ENCODE results near the gene CTNNA3. TPM values are rescaled to one million over a fixed set of nuclear protein-coding genes. Genes with fewer than 3 reads are reported as not detected.

The CTNNA3 gene
- total RNA-seq, 1 donor from 2014 or later, result 159 TPM

DNA sequence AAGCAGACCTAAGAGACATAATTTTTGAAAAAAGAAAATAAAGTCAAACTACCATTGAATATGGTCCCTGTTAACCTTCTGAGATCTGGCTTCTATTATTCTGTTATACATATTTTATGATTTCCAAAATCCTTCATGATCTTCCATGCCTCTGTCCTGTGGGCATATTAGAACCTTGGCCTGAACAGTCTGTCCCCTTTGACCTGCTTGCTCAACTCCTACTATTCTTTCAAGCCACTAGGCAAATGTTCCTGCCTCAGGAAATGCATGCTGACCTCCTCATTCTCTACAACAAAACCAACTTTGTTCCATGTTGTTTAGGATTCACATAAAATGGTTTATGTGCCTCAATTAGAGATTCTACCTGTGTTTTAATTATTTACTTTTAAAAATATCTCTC lies 1315.0 kb downstream of the CTNNA3 start:
- H3K4me1 ChIP-seq, result no peaks in the 10 kb centered on the region
- H3K27me3 ChIP-seq (ENCODE audit: low read depth), result no peaks in the 10 kb centered on the region
- H3K9me3 ChIP-seq (replicated peaks), result no peaks in the 10 kb centered on the region
- TF ChIP-seq, protein P1, sequence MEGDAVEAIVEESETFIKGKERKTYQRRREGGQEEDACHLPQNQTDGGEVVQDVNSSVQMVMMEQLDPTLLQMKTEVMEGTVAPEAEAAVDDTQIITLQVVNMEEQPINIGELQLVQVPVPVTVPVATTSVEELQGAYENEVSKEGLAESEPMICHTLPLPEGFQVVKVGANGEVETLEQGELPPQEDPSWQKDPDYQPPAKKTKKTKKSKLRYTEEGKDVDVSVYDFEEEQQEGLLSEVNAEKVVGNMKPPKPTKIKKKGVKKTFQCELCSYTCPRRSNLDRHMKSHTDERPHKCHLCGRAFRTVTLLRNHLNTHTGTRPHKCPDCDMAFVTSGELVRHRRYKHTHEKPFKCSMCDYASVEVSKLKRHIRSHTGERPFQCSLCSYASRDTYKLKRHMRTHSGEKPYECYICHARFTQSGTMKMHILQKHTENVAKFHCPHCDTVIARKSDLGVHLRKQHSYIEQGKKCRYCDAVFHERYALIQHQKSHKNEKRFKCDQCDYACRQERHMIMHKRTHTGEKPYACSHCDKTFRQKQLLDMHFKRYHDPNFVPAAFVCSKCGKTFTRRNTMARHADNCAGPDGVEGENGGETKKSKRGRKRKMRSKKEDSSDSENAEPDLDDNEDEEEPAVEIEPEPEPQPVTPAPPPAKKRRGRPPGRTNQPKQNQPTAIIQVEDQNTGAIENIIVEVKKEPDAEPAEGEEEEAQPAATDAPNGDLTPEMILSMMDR (IDR thresholded peaks at IDR 0.05; ENCODE audit: borderline replicate concordance), result no peak
- no peak overlapping the region for H3K27ac ChIP-seq (replicated peaks)
- no peak overlapping the region for H3K4me3 ChIP-seq
- DNase-seq, result no peak
- H3K36me3 ChIP-seq, result no peaks in the 10 kb centered on the region
- intact Hi-C loops (cut with micrococcal nuclease), result no loop called here

DNA sequence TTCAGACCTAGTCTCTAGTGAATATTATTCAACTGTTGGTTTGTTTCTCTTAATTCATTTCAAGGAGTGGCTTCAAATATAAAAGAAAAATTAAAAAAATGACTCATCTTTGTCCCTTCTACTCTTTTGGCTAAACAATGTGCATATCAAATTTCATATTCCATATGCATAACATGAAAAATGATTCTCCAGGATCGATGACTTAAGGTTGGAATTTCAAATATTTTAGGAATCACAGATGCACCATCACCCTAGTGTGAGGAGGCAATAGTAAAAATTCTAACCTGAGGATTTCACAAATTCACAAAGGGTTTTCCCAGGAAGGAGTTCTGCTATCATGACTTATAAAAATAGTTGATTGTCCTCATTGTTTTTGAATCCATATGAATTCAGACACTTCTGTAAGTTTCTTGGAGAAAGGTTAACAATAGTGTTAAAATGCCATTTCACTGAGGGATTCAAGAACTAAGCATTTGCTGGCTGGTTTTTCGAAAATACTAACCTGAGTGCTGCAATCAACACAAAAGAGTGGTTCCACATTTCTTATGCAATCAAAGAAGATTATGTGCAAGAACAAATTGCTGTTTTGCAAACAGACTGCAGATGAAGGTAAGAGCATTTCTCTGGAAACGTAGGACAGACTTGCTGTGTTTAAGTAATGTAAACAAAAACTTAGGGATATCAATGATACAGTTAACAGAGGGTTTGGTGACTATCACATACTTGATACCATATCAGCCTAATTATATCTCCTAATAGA lies 1317.7 kb downstream of the CTNNA3 start:
- TF ChIP-seq, protein P1 (IDR thresholded peaks at IDR 0.05; ENCODE audit: borderline replicate concordance), result no peak
- H3K4me1 ChIP-seq, result no peaks in the 10 kb centered on the region
- intact Hi-C loops (cut with micrococcal nuclease), result no loop called here

DNA sequence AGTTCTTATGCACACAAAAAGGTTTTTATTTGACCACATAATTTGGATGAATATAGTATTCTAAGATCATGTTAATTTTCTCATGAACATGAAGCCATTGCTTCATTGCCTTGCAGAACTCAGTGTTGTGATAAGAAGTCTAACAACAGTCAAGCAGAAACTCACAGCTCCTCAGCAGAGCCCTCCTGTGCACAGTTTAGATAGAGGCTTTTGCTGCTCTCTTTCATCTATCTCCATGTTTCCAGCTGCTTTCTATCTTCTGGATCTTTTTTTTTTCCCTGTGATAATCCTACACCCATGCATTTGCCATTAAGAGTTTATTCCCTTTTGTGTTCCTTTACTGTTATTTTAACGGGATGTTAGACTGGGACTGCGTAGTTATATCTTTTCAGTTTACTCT lies 1327.8 kb downstream of the CTNNA3 start:
- TF ChIP-seq, protein P1 (IDR thresholded peaks at IDR 0.05; ENCODE audit: borderline replicate concordance), result no peak
- intact Hi-C loops (cut with micrococcal nuclease), result no loop called here

More for the DNA sequence above, 1317.7 kb downstream of the CTNNA3 start:
- Histone ChIP-seq H3K9me3 (replicated peaks) (no peaks in the 10 kb centered on the region), H3K36me3 (no peaks in the 10 kb centered on the region), H3K27ac (replicated peaks) (no peak overlapping the region), H3K27me3 (ENCODE audit: low read depth) (no peaks in the 10 kb centered on the region), H3K4me3 (no peak overlapping the region)
- no peak for DNase-seq

DNA sequence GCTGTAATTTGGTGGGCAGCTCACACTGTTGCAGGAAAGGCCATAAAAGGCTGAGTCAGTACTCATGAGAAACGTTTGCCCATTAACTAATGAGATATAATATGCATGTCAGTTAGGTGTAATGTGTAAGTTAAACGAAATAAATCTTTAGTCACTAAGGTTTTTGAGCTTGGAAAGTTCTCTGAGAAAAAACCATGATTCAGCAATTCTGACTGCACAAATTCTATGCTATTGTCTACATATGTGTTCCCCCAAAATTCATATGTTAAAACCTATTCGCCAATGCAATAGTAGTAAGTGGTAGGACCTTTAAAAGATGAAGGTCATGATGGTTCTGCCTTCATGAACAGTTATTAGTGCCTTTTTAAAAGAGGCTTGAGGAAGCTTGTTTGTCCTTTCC lies 1329.8 kb downstream of the CTNNA3 start:
- TF ChIP-seq, protein P1 (IDR thresholded peaks at IDR 0.05; ENCODE audit: borderline replicate concordance), result no peak
- Histone ChIP-seq H3K27ac (replicated peaks) (no peak overlapping the region), H3K4me1 (no peaks in the 10 kb centered on the region), H3K4me3 (no peak overlapping the region), H3K9me3 (replicated peaks) (peaks cover 6% of the 10 kb centered on the region), H3K36me3 (no peaks in the 10 kb centered on the region), H3K27me3 (ENCODE audit: low read depth) (no peaks in the 10 kb centered on the region)
- intact Hi-C loops (cut with micrococcal nuclease), result no loop called here
- DNase-seq, result no peak

More for the DNA sequence above, 1327.8 kb downstream of the CTNNA3 start:
- Histone ChIP-seq H3K27ac (replicated peaks) (no peak overlapping the region), H3K27me3 (ENCODE audit: low read depth) (no peaks in the 10 kb centered on the region), H3K4me1 (no peaks in the 10 kb centered on the region), H3K36me3 (no peaks in the 10 kb centered on the region), H3K4me3 (no peak overlapping the region), H3K9me3 (replicated peaks) (peaks cover 3% of the 10 kb centered on the region)
- no peak for DNase-seq

DNA sequence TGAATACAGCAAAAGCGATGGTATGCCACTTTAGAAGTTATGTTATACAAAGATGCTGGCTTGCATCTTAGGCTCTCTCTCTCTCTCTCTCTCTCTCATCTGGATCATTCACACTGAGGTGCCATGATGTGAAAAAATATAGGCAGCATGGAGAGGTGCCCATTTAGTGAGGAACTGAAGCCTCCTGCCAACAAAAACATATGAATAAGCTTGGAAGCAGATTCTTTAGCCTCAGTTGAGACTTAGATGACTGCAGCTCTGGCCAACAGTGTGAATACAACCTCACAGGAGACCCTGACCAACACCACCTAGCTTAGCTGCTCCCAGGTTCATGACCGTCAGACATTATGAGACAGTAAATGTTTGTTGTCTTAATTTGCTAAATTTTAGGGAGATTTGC lies 1330.3 kb downstream of the CTNNA3 start:
- H3K4me3 ChIP-seq, result no peak overlapping the region
- H3K4me1 ChIP-seq, result no peaks in the 10 kb centered on the region
- H3K9me3 ChIP-seq (replicated peaks), result peaks cover 6% of the 10 kb centered on the region
- H3K36me3 ChIP-seq, result no peaks in the 10 kb centered on the region
- H3K27ac ChIP-seq (replicated peaks), result no peak overlapping the region
- H3K27me3 ChIP-seq (ENCODE audit: low read depth), result no peaks in the 10 kb centered on the region
- intact Hi-C loops (cut with micrococcal nuclease), result no loop called here
- DNase-seq, result no peak
- TF ChIP-seq, protein P1 (IDR thresholded peaks at IDR 0.05; ENCODE audit: borderline replicate concordance), result no peak
